NCI-H1048 (cell line): Measurements from ENCODE around the gene TMEM54.

Experiments used
- DNase-seq: peaks from one replicate; lab custom pipeline; 2025; lab: John Stamatoyannopoulos, UW

The TMEM54 gene

DNA sequence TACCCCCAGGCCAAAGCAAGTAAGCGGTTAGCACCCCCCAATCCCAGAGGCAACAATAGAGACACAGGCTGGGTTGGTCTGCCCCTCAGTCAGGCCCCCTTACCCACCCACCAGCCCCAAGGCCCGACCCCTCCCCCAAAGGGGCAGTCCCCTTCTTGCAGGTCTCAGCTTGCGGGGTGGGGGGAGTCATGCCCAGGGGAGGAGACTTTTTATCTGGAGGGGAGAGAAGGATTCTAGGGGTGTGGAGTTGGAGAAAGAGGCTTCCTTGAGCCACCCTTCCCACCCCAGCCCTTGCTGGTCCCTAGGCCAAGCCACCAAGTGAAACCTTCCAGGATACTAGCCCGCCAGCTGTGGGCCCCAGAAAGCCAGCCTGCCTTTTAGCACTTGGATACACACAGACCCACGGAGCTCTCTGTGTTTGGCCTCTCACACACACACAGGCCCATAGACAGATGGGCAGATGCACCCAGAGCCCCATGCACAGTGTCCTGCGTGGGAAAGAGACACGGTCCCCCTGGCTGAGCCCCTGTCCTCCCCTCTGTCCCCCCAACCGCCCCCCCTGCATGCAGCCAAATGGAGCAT lies 7.1 kb downstream of the TMEM54 start:
- DNase-seq = no peak

DNA sequence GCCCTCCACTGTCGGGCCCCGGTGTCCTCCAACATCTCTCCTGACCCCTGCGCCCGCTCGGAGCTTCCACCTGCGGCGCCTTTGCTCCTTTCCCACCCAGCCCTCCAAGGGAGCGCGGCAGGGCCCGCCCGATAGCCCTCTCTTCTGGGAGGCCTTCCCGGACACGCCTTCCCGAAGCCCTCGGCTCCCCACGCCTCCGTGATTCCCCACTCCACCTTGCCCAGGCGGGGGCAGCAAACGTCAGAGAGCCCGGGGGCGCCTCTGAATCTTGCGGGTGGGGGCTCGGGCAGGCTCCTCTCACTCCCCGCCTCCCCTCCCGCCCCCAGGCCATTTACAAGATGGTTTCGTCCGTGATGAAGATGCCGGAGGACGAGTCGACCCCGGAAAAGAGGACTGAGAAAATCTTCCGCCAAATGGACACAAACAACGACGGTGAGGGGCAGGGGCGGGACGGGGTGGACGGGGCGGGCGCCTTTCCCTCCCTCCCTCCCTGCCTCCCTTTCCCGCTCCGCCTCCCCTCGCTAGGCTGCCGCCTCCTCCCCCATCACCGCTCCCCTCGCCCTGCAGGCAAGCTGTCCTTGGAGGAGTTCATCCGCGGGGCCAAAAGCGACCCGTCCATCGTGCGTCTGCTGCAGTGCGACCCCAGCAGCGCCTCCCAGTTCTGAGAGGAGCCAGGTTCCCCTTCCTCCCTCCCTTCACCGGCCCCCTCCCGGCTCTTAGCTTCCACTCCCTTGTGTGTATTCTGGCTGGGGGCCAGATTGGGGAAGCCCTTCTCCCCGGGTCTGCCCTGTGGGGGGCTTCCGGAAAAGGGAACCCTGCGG lies 7.8 kb downstream of the TMEM54 start:
- no peak for DNase-seq

DNA sequence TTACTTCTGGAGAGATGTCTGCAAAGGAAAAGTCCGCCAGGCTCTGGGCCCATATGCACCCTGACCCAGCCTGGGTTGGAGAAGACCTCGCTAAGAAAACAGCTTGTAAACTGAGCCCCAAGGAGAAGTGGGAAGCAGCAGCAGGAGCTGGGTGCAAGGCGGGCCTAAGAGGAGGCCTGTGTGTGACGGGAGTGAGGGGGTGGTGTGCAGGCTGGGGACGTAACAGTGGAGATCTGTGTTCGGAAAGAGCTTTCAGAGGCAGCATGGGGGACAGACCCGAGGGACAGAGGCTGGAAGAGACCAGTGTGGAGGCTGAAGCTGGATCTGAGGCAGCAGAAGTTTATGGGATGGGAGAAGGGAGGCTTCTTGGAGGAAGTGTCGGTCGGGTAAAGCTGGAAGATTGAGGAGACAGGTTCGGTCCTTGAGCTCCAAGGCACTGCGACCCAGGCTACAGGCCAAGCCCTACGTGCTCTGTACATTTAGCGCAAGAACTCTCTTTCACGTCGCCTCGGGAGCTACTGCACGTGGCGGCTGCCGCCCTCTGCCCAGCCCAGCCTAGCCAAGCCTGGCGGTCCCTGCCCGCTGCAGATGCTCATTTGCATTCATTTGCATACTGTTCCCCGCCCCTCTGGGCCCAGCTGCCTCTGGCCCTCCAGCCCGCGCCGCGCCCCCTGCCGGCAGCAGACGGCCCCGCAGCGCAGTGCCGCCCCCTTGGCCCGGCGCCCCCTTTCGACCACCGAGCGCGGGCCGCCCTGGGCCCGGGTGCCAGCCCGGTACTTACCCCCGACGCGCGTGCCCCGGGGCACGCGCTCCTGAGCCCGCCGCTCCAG lies 8.6 kb downstream of the TMEM54 start:
- DNase-seq = peak; percentile 47

DNA sequence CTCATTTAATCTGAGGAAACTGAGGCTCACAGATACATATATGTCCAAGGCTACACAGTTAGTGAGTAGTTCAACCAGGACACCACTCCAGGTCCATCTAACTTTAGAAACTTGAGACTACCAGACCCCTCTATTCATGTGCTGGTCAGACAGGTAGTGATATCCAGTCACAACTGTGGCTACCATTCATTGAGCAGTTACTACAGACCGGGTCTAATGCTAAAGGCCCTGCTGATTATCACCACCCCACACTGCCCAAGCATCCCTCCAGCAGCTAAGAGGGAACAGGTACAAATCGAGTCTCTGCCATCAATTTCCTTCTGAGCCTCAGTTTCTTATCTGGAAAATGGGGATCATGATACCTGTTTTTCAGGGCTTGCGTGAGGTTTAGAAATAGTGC lies 9.6 kb downstream of the TMEM54 start:
- DNase-seq = no peak

DNA sequence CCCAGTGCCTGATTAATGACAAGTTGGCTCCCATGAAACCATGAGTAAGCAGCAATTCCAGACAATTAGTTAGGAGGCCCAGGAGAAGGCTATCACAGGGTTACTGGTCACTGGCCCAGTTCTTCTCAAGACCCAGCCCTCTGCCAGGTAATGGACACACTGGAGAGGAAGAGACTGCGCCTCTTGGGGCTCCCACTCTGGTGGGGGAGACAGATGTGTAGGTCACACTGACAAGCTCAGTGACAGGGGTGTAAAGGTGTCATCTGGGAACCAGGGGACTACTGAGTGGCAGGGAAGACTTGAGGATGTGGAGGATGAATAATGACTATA lies 10.0 kb downstream of the TMEM54 start:
- DNase-seq = no peak

DNA sequence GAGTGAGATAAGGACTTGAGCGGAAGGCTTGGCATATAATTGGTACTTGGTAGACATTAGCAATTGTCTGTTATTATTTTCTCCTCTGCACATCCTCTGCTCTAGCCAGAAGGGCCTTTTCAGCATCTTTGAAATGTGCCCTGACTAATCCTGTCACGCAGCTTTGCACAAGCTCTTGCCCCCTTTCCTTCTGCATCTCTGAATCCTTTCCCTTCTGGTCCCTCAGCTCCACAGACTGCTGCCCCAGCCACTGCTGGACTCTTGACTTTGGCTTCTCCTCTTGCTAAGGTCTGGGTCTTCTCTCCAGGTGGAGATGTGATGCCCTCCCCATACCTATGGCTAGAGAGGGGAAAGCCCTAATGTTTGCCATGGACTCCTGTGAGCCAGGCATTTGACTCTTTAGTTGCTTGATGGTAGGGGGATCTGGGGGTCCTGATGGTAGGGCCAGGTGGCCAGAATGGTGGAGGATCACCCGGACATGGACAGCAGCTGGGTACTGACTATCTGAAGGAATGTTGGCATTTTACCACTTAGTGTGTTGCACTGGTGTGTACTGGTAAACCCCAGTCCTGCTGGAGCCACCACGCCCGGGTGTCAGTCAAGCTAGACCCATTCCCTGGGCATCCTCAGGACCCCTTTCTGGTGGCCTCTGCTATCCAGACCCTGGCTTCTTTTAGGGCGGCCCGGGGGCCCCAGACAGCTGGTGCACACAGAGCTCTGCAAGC lies 10.5 kb downstream of the TMEM54 start:
- no peak for DNase-seq

DNA sequence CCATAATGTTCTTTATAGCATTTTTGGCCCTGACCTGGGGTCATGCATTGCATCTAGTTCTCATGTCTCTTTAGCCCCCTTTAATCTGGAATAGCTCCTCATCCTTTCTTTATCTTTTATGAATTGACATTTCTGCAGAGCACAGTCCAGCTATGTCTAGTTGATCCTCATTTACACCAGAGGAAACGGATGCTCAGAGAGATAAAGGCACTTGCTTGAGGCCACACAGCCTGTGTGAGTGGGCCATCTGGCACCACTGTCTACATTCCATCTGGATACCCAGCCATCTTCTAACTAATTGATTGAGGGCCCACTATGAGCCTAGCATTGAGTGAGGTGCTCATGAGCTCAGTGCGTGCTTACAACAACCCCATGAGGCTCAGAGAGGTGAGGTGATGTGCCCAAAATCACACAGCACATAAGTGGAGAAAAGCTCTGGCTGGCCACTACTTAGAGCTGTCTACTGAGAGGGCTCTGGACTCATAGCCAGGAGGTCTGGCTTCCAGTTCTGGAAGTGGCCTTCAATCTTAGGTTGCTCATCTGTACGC lies 11.4 kb downstream of the TMEM54 start:
- no peak for DNase-seq

DNA sequence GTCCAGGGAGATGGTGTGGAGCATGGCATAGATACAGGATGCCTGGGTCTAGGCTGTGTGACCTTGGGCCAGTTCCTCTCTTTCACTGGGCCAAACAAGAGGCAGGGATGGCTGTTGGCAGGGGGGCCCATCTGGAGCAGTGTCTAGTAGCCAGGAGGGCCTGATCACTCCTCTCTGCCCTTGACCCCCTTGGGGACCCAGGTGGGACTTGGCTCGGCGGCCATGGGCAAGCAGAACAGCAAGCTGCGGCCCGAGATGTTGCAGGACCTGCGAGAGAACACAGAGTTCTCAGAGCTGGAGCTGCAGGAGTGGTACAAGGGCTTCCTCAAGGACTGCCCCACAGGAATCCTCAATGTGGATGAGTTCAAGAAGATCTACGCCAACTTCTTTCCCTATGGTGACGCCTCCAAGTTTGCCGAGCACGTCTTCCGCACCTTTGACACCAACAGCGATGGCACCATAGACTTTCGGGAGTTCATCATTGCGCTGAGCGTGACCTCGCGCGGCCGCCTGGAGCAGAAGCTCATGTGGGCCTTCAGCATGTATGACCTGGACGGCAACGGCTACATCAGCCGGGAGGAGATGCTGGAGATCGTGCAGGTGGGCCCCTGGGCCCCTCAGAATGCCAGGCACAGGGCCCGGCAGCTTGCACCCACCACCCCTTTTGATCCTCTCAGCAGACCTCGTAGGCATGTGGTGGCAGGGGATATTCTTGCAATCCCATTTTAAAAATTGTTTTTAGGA lies 12.3 kb downstream of the TMEM54 start:
- no peak for DNase-seq

DNA sequence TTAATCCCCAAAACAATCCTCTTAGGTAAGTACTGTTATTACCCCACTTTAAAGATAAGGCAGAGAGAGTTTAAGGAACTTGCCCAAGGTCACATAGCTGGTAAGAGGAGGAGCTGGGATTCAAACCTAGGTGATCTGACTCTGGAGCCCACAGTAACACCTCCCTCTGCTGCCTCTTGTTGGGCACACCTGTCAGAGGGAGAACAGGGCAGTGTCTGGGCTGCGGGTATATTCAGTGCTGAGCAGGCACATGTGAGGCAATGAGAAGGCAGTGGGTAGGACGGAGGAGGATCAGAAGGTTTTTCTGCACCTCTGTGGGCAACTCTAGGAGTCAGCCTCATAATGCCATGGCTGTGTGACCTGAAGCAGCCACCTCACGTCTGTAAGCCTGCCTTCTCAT lies 13.1 kb downstream of the TMEM54 start:
- DNase-seq = no peak

DNA sequence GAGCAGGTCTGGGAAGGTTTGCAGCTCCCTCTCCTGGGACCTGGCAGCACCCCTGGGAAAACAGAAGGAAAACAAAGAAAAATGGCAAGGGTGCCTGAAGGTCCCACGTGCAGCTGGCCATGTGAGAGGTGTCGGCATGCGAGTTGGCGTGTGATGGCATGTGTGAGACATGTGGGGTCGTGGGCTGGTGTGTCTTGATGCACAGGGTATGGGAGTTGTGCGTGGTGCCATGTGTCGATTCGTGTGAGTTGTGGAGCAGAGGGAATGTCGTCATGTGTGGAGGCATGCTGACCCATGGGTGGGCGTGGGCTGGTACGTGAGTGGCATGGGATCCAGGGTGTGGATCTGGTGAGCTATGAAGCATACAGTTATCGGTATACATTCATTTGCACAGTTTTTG lies 13.6 kb downstream of the TMEM54 start:
- no peak for DNase-seq

DNA sequence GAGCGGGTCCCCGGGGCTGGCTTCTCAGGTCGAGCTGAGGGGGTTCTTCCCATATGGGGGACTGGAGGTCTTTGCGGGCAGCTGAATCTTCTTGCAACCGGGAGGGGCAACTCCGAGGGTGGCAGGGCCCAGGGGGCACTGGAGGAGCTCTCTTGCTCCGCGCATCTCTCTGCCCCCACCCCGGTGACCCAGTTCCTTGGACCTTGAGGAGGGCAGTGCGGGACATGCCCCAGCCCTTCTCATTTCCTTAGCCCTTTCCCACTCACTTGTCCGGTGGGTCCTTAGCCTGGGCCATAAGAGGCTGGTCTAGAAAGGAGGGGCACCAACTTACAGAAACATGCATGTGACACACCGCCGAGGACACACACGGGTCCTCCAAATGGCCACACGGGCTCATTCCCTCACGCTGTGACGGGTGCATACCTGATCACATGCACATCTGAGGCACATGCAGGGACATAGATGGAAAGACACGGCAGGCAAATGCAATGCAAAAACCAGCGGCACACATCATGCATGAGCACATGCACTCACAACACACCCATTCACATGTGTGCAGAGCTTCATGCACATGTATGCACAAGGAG lies 14.3 kb downstream of the TMEM54 start:
- DNase-seq = no peak

DNA sequence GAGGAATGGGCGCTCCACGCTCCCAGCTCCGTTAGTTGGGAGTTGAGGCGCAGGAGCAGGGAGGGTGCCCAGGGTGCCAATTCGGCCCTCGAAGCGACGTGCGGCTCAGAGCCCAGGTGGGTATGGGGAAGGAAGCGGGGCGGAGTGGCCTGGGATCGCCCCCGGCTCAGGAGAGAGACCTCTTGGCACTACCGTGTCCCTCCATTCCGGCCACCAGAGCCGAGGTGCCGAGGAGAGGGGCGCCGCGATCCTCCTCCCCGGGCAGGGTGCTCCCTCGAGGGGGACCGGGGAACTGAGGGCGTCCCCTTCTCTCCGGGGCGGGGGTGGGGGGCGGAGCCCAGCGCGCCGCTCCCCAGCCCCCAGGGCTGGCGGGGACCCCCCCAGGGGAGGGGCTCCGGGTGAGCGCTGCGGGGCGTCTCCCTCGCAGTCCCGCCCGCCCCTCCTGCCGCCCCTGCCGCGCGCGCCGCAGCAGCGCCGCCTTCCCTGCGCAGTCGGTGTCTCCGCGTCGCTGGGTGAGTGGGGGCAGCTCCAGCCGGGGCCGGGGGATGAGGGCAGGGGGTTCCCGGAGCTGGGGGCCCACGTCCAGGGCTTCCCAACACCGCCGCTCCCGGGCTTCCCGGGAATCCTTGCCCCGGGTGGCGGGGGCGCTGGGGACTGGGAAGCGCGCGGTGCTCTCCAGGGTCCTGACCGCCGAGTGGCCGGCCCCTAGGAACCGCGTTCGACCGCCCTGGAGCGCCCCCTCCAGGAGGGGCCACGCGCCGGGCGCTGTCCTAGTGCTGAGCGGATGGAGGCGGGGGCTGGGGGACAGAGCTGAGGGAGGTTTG lies 15.0 kb downstream of the TMEM54 start, which contains the start of gene HPCA:
HPCA (plus strand) TSS at position 488 of the 824 bp plus-strand sequence. CDS start 2,408 bp downstream, outside the sequence.
- DNase-seq = peak; percentile 49

DNA sequence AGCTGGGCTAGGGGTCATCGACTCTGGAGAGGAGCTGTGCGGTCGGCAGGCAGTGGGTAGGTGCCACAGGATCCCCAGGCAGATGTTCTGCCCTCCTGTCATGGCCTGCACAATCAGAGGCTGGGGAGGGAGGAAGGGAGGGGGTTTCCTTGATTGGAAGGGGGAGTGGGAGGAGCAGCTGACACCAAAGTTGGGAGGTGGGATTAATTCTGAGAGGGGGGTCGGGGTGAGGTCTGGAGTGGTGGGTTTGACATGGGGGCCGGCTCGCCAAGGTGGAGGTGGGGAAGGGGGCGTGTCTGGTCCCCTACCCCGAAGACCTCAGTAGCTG lies 15.5 kb downstream of the TMEM54 start:
- no peak for DNase-seq

DNA sequence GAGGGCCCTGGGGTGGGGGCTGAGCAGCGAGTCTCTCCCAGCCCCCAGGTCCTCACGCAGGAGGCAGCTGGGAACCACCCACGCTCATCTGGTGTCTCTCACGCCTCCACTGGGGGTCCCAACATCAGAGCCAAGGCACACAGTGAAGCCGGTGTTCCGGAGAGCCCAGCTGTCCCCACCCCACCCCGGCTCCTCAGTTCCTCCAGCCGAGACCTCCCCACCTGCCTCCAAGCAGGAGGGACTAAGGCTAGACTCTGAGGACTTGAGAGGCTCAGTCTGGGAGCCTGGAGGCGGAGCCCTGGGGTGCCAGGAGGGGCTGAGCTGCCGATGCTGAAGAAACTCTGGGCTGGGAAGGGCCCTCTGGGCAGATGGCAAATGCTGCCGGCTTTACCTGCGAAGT lies 16.5 kb downstream of the TMEM54 start:
- DNase-seq = no peak

DNA sequence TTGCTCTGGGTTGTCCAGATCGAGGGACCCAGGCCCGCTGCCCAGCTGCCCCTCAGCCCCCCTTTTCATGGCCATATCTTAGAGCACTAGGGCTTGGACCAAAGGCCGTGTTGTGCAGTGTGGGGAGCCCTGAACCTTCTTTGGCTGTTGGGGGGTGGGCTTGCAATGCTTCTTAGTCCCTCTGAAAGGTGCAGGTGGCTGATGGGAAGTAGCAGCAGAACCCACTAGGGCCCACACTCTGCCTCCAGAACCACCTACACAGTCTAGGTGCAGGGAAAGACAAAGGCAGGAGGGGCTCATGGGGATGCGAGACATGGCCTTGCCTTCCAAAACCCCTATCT lies 17.2 kb downstream of the TMEM54 start:
- DNase-seq = no peak

DNA sequence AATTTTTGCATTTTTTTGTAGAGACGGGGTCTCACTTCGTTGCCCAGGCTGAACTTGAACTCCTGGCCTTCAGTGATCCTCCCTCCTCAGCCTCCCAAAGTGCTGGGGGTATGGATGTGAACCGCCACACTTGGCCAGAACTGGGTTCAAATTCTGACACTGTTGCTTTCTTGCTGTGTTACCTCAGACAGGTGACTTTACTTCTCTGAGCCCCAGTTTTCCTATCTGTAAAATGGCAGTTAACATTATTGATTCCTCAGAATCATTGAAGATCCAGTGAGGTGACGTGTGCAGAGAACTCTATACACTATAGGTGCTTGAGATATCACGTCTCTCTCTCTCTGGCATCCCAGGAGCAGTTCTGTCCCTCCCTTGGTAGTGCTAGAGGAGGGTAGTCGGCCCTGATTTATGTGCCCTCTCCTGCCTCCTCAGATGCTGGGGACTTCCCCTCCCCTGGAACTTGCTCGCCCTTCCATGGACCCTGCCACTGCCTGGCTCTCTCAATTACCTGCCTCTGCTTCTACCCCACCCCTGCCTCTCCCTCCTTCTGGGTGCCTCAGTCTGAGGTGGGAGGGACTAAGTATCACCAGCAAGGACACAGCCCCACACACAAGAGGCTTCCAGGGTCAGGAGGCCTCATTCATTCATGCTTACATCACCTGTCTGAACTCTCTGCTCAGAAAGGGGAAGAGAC lies 17.7 kb downstream of the TMEM54 start:
- no peak for DNase-seq

DNA sequence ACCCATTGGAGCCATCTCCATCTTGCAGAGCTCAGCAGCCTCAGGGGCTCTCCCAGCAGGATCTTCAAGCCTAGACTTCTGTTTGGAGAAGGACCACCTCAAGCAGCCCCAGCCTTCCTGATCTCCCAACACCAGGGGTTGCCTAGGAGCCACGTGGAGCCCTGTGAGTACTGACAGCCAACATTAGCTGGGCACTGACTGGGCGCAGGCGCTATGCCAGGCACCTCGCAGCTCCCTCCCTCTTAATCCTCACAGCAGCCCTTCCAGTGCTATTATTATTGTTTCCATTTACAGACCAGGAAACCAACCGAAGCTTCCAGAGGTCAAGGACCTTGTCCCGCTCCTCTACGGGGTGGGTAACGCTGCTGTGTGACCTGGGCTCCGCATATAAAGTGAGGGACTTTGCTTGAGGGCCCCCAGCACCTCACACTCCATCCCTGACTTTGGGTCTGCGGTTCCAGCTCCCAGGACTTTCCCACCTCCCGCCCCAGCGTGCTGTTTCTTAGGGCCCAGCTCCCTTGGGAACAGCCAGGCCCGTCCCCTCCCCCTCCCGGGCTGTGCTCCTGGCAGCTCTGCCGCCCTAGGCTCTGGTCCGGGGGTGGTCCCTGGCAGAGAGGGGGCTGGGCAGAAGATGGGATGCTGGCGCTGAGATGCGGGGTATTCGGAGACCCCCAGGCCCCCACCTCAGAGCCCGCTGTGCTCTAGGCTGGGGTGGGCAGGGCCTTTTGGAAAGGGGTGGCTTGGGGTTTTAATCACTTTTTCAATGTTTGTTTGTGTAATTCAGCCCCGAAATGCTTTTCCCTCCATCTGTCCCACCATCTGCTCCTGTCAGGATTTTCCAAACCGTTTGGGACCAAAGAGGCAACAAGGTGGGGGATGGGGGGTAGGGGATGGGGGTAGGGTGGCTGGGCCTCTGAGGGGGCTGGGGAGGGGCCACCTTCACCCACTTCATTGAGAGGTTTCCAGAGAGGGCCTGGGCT lies 19.0 kb downstream of the TMEM54 start:
- no peak for DNase-seq

DNA sequence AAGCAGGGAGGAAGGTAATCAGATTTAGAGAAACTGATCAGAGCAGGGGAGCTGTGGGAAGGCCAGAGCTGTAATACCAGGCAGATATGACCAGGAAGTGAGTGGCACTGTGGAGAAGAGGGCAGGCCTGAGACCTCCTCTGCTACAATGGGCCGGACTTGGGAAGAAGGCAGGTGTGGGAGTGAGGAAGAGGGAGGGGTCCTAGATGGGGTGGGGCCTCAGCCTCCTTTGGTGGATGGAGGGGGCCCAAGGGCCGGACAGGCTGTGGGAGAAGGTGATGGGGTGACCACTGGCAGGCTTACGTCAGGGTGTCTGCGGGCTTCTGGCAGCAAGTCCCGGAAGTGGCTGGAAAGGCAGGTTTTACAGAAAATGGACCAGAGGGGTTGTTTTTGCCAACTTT lies 19.9 kb downstream of the TMEM54 start:
- DNase-seq = no peak
